ENCODE results near the gene TTC28.

The TTC28 gene

DNA sequence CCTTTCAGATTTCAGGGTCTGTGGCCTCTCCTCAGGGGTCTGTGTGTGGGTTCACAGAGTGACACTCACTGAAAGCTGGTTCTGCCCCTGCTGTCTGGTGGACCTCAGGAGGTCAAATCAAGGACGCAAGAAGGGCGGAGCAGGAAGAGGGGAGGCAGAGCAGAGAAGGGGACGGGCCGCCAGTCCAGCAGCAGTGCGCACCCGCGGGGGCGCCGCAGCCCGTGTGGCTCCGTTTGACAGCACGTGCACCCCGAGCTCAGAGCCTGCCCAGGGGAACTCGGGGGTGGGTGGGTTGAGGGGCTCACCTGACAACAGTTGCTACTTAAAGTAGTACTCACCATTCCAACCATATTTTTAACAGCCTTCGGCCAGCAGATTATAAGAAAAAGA, 689.2 kb downstream of the TTC28 start:
- Histone ChIP-seq H3K9me3 (ENCODE audit: control insufficient read depth, low read length) (no peaks in the 10 kb centered on the region), H3K27ac (ENCODE audit: insufficient read depth, low read length, poor library complexity, severe bottlenecking) (no peak overlapping the region), H3K4me3 (ENCODE audit: insufficient read depth, low read depth, low read length, poor library complexity, severe bottlenecking) (no peak overlapping the region), H3K27me3 (replicated peaks; ENCODE audit: control insufficient read depth, insufficient read depth, low read length, poor library complexity, severe bottlenecking) (no peaks in the 10 kb centered on the region), H3K36me3 (ENCODE audit: control insufficient read depth, insufficient read depth, low read length) (no peaks in the 10 kb centered on the region), H3K4me1 (ENCODE audit: control insufficient read depth, insufficient read depth, low read length, poor library complexity, severe bottlenecking) (no peaks in the 10 kb centered on the region)
- no peak for DNase-seq

DNA sequence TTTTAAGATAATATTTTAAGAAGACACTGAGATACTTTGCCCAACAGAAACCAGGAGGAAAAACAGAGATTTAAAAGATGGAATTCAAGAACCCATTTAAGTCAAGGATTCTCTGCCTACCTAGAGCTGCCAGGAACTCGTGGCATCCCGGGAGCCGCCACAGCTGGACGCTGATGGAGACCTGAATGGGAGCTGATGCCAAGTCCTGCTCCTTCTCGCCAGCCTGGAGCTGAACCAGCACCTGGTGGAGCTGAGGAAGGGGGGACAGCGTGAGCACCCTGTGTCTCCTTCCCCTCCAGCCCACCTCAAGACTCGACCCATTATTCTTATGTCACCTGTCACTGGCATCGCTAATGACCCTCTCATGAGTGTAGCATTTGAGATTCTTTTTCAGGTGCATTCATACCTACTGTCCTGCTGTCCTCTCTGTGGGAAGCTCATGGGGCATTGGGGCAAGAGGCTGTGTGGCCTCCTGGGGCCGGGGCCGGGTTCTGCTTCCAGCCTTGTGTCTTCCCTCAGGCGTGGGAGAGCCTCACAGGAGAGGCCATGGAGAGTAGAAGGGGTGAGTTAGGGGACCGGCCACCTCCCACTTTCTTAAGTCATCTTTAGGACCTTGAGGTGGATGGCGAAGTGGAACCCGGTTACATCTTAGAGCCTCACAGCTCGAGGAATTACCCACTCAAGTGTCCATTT, 689.7 kb downstream of the TTC28 start:
- Histone ChIP-seq H3K4me1 (ENCODE audit: control insufficient read depth, insufficient read depth, low read length, poor library complexity, severe bottlenecking) (no peaks in the 10 kb centered on the region), H3K9me3 (ENCODE audit: control insufficient read depth, low read length) (no peaks in the 10 kb centered on the region), H3K4me3 (ENCODE audit: insufficient read depth, low read depth, low read length, poor library complexity, severe bottlenecking) (no peak overlapping the region), H3K36me3 (ENCODE audit: control insufficient read depth, insufficient read depth, low read length) (no peaks in the 10 kb centered on the region), H3K27ac (ENCODE audit: insufficient read depth, low read length, poor library complexity, severe bottlenecking) (no peak overlapping the region), H3K27me3 (replicated peaks; ENCODE audit: control insufficient read depth, insufficient read depth, low read length, poor library complexity, severe bottlenecking) (no peaks in the 10 kb centered on the region)
- no peak for DNase-seq

DNA sequence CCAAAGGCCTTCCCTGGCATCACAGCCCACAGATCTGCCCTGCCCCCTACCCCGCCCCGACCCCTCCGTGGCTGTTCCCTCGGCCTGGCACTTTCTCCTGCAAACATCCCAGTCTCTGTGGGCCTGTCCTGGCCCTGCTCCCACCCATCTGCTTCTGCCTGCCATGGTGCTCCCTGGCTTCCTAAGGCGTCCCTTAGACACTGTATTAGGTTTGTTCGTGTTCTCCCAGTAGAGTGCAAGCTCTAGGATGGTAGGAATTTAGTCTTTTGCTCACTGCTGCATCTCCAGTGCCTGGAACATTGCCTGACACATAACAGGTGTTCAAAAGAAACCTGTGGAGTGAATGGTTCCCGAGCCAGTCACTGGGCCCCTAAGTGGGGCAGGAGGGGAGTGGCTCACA, 690.9 kb downstream of the TTC28 start:
- Histone ChIP-seq H3K36me3 (ENCODE audit: control insufficient read depth, insufficient read depth, low read length) (no peaks in the 10 kb centered on the region), H3K9me3 (ENCODE audit: control insufficient read depth, low read length) (no peaks in the 10 kb centered on the region), H3K27me3 (replicated peaks; ENCODE audit: control insufficient read depth, insufficient read depth, low read length, poor library complexity, severe bottlenecking) (no peaks in the 10 kb centered on the region), H3K4me3 (ENCODE audit: insufficient read depth, low read depth, low read length, poor library complexity, severe bottlenecking) (no peak overlapping the region), H3K27ac (ENCODE audit: insufficient read depth, low read length, poor library complexity, severe bottlenecking) (no peak overlapping the region), H3K4me1 (ENCODE audit: control insufficient read depth, insufficient read depth, low read length, poor library complexity, severe bottlenecking) (no peaks in the 10 kb centered on the region)
- DNase-seq = no peak

DNA sequence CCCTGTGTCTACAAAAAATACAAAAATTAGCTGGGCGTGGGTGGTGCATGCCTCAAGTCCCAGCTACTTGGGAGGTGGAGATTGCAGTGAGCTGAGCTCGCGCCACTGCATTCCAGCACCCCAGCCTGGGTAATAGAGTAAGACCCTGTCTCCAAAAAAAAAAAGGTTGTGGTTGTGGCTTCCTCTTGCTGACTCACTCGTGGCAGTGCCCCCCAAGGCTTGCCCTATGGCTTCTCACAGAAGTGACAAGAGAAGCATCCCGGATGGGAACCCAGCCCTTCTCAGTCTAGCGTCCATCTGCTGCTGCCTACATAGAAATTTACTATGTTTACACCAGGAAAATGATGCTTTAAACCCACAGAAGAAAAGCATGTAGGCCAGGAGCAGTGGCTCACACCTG, 692.1 kb downstream of the TTC28 start:
- no peaks in the 10 kb centered on the region for H3K4me1 ChIP-seq (ENCODE audit: control insufficient read depth, insufficient read depth, low read length, poor library complexity, severe bottlenecking)
- no peak overlapping the region for H3K27ac ChIP-seq (ENCODE audit: insufficient read depth, low read length, poor library complexity, severe bottlenecking)
- no peak overlapping the region for H3K4me3 ChIP-seq (ENCODE audit: insufficient read depth, low read depth, low read length, poor library complexity, severe bottlenecking)
- no peak for DNase-seq
- no peaks in the 10 kb centered on the region for H3K36me3 ChIP-seq (ENCODE audit: control insufficient read depth, insufficient read depth, low read length)
- no peaks in the 10 kb centered on the region for H3K27me3 ChIP-seq (replicated peaks; ENCODE audit: control insufficient read depth, insufficient read depth, low read length, poor library complexity, severe bottlenecking)
- no peaks in the 10 kb centered on the region for H3K9me3 ChIP-seq (ENCODE audit: control insufficient read depth, low read length)

DNA sequence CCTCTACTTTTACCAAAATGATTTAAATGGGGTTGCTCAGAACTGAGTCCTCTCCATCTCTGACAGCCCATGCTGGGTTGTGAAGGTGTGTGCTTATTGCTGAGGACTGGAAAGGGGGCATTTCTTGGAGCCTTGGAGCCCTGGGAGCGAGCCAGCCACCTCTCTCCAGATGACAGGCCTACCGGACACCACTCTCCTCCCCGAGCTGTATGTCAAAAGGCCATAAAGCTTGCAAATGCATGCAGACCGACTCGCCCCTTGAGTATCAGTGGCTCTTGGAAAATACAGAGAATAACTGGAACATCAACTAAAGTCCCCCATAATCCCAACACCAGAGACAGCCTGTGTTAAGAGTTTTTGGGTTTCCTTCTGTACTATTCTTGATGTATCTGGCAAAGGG, 692.7 kb downstream of the TTC28 start:
- Histone ChIP-seq H3K27me3 (replicated peaks; ENCODE audit: control insufficient read depth, insufficient read depth, low read length, poor library complexity, severe bottlenecking) (no peaks in the 10 kb centered on the region), H3K27ac (ENCODE audit: insufficient read depth, low read length, poor library complexity, severe bottlenecking) (no peak overlapping the region), H3K4me1 (ENCODE audit: control insufficient read depth, insufficient read depth, low read length, poor library complexity, severe bottlenecking) (no peaks in the 10 kb centered on the region), H3K9me3 (ENCODE audit: control insufficient read depth, low read length) (no peaks in the 10 kb centered on the region), H3K36me3 (ENCODE audit: control insufficient read depth, insufficient read depth, low read length) (no peaks in the 10 kb centered on the region), H3K4me3 (ENCODE audit: insufficient read depth, low read depth, low read length, poor library complexity, severe bottlenecking) (no peak overlapping the region)
- DNase-seq = no peak

DNA sequence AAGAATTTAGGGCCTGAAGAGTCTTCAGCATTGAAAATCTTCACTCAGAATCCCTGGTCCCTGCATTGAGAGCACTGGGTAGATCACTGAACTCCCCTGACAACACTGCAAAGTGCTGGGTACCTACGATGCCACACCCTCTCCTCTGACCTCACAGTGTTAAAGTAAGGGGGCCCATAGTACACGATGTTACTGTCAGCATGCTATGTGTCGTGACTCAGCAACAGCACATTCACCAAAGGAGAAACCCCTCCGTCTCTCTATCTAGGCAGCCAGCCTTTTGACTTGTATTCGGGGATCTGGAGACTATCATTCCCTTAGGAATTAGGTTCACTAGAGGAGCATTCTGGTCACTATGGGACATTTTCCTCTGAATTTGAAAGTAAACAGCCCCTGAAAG, 693.2 kb downstream of the TTC28 start:
- H3K27ac ChIP-seq (ENCODE audit: insufficient read depth, low read length, poor library complexity, severe bottlenecking) = no peak overlapping the region

DNA sequence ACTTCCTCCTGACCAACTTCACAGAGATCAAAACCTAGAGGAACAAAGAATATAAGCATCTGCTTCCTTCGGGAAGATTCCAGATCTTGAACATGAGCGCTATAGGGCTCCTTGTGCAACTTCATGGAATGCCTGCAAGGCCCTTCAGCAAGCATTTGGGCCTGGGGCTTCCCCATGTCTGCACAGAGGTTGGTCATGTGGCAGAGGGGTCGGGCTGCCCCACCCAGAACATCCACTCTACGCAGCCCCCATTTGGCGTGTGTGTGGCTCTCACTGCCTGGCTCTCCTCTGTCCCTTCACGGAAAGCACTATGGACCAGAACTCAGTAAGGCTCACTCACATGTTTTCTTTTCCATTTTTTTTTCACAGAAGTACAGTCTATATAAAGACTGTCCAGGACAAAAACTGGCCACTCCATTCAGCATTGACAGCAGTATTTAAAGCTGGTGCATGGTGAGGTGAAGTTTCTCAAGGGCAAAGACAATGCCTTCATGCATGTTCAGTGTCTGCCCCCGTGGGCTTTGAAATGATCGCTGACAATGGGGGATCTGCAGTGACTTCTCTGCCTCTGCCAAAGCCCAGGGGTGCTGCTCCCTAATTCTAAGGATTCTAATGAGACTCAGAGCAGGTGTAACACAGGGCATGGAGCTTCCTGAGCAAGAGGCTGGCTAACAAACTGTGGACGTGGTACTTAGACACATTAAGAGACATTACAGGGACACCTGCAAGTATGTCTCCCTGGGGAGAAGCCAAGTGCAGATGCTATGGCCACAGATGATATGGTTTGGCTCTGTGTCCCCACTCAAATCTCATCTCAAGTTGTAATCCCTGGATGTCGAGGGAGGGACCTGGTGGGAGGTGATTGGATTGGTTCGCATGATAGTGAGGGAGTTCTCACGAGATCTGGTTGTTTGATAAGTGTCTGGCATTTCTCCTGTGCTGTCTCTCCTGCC, 694.0 kb downstream of the TTC28 start:
- no peaks in the 10 kb centered on the region for H3K36me3 ChIP-seq (ENCODE audit: control insufficient read depth, insufficient read depth, low read length)
- H3K4me3 ChIP-seq (ENCODE audit: insufficient read depth, low read depth, low read length, poor library complexity, severe bottlenecking) = no peak overlapping the region

More for the DNA sequence above, 693.2 kb downstream of the TTC28 start:
- DNase-seq = no peak
- no peak overlapping the region for H3K4me3 ChIP-seq (ENCODE audit: insufficient read depth, low read depth, low read length, poor library complexity, severe bottlenecking)
- no peaks in the 10 kb centered on the region for H3K36me3 ChIP-seq (ENCODE audit: control insufficient read depth, insufficient read depth, low read length)
- H3K9me3 ChIP-seq (ENCODE audit: control insufficient read depth, low read length) = no peaks in the 10 kb centered on the region
- H3K4me1 ChIP-seq (ENCODE audit: control insufficient read depth, insufficient read depth, low read length, poor library complexity, severe bottlenecking) = no peaks in the 10 kb centered on the region
- no peaks in the 10 kb centered on the region for H3K27me3 ChIP-seq (replicated peaks; ENCODE audit: control insufficient read depth, insufficient read depth, low read length, poor library complexity, severe bottlenecking)

DNA sequence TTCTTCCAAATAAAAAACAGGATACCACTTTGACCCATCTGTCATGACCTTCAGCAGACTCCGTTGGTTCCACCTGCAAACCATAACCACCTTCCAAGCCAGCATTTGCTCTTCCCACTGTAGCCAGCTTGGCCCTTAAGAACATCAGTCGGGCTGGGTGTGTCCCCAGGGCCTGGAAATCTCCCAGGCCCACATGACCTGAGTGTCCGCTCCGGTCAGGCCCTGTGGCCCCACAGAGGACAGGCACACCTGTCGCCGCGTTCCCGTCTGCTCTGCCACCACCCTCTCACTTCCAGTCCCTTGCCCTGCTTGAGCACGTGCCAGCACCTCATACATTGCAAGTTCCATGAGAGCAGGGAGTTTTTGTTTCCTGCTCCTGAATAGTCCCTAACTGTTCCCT, 694.9 kb downstream of the TTC28 start:
- H3K4me3 ChIP-seq (ENCODE audit: insufficient read depth, low read depth, low read length, poor library complexity, severe bottlenecking) = no peak overlapping the region
- no peaks in the 10 kb centered on the region for H3K9me3 ChIP-seq (ENCODE audit: control insufficient read depth, low read length)
- no peaks in the 10 kb centered on the region for H3K27me3 ChIP-seq (replicated peaks; ENCODE audit: control insufficient read depth, insufficient read depth, low read length, poor library complexity, severe bottlenecking)
- no peaks in the 10 kb centered on the region for H3K4me1 ChIP-seq (ENCODE audit: control insufficient read depth, insufficient read depth, low read length, poor library complexity, severe bottlenecking)
- no peaks in the 10 kb centered on the region for H3K36me3 ChIP-seq (ENCODE audit: control insufficient read depth, insufficient read depth, low read length)
- no peak overlapping the region for H3K27ac ChIP-seq (ENCODE audit: insufficient read depth, low read length, poor library complexity, severe bottlenecking)
- no peak for DNase-seq

More for the DNA sequence above, 694.0 kb downstream of the TTC28 start:
- Histone ChIP-seq H3K4me1 (ENCODE audit: control insufficient read depth, insufficient read depth, low read length, poor library complexity, severe bottlenecking) (no peaks in the 10 kb centered on the region), H3K9me3 (ENCODE audit: control insufficient read depth, low read length) (no peaks in the 10 kb centered on the region), H3K27ac (ENCODE audit: insufficient read depth, low read length, poor library complexity, severe bottlenecking) (no peak overlapping the region), H3K27me3 (replicated peaks; ENCODE audit: control insufficient read depth, insufficient read depth, low read length, poor library complexity, severe bottlenecking) (no peaks in the 10 kb centered on the region)
- no peak for DNase-seq

DNA sequence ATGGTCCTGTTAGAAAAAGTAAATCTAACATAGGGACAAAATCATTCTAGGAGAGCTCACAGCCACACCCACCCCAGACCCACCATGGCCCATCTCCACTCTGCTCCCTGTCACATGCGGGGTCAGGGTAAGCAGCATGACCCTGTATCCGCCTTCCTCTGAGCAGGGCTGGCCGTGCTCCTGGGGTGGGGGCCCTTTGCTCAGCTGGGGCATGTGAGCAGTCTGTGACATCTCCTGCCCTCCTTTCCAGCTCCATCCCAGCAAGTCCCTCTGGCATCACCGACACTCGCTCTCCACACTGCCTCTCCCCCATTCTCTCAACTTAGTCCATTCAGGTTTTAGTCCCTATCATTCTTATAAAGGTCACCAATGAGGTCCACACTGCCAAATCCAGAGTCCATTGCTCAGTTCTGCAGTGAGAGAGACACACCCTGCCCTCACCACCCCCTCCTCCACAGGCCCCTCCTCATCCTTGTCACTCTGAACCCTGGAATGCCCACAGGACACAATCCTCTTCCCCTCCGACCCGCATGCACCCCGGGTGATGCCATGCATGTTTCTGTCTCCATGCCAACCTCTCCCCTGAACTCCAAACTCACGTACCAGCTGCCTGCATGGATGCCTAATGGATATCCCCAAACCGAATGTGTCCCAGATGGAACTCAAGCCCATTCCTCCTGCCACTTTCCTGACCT, 695.5 kb downstream of the TTC28 start:
- Histone ChIP-seq H3K27ac (ENCODE audit: insufficient read depth, low read length, poor library complexity, severe bottlenecking) (no peak overlapping the region), H3K4me3 (ENCODE audit: insufficient read depth, low read depth, low read length, poor library complexity, severe bottlenecking) (no peak overlapping the region), H3K9me3 (ENCODE audit: control insufficient read depth, low read length) (no peaks in the 10 kb centered on the region), H3K27me3 (replicated peaks; ENCODE audit: control insufficient read depth, insufficient read depth, low read length, poor library complexity, severe bottlenecking) (no peaks in the 10 kb centered on the region), H3K4me1 (ENCODE audit: control insufficient read depth, insufficient read depth, low read length, poor library complexity, severe bottlenecking) (no peaks in the 10 kb centered on the region), H3K36me3 (ENCODE audit: control insufficient read depth, insufficient read depth, low read length) (no peaks in the 10 kb centered on the region)
- DNase-seq = no peak

DNA sequence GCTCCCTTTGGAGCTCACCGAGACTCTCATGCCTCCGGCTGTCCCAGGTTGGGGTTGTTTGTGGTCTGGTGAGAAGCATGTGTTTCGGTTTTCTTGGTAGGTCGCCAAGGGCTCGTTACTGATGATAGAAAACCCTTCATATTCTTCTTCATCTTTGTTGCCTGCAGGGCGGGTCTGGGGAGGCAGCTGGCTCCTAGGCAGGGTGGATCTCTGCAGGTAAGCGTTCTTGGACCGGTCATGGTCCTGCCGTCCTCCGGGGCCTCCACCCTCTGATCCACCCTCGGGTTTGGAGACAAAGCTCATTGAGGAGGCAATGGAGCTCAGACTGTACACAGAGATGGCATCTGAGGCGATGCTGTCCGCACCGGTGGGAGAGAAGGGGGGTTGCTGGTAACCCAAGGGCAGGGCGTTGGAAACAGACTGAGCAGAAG, 696.3 kb downstream of the TTC28 start:
- H3K36me3 ChIP-seq (ENCODE audit: control insufficient read depth, insufficient read depth, low read length) = no peaks in the 10 kb centered on the region
- no peaks in the 10 kb centered on the region for H3K27me3 ChIP-seq (replicated peaks; ENCODE audit: control insufficient read depth, insufficient read depth, low read length, poor library complexity, severe bottlenecking)
- H3K27ac ChIP-seq (ENCODE audit: insufficient read depth, low read length, poor library complexity, severe bottlenecking) = no peak overlapping the region
- H3K4me3 ChIP-seq (ENCODE audit: insufficient read depth, low read depth, low read length, poor library complexity, severe bottlenecking) = no peak overlapping the region
- DNase-seq = no peak
- no peaks in the 10 kb centered on the region for H3K4me1 ChIP-seq (ENCODE audit: control insufficient read depth, insufficient read depth, low read length, poor library complexity, severe bottlenecking)
- no peaks in the 10 kb centered on the region for H3K9me3 ChIP-seq (ENCODE audit: control insufficient read depth, low read length)
